Measurements from ENCODE around the gene ANO6.
"Not testable (repeated sequence)": the region's sequence is repeated elsewhere in the genome, so short reads cannot be mapped to it uniquely, and the experiment has no call there.

The ANO6 gene

GRCh38 chr12:45309836-45310626 is 94.1 kb downstream of the ANO6 start:
- no peak for DNase-seq (ENCODE audit: low read depth)

- no peak for DNase-seq (ENCODE audit: low read depth)
These were observed 94.7 kb downstream of the ANO6 start for GRCh38 chr12:45310627-45310968.

- no peak for DNase-seq (ENCODE audit: low read depth)
These were observed 96.1 kb downstream of the ANO6 start for GRCh38 chr12:45312012-45312411.

- DNase-seq (ENCODE audit: low read depth): no peak
These were observed 98.9 kb downstream of the ANO6 start for GRCh38 chr12:45314770-45315169.

GRCh38 chr12:45315462-45315861 is 99.6 kb downstream of the ANO6 start:
- DNase-seq (ENCODE audit: low read depth): no peak

- not testable (repeated sequence) for DNase-seq (ENCODE audit: low read depth)
These were observed 101.4 kb downstream of the ANO6 start for GRCh38 chr12:45317261-45317660.

GRCh38 chr12:45322810-45323209 is 106.9 kb downstream of the ANO6 start:
- no peak for DNase-seq (ENCODE audit: low read depth)

GRCh38 chr12:45324391-45324790 is 108.5 kb downstream of the ANO6 start:
- no peak for DNase-seq (ENCODE audit: low read depth)

- no peak for DNase-seq (ENCODE audit: low read depth)
These were observed 110.6 kb downstream of the ANO6 start for GRCh38 chr12:45326358-45326975.

GRCh38 chr12:45327823-45328383 is 112.0 kb downstream of the ANO6 start:
- no peak for DNase-seq (ENCODE audit: low read depth)

GRCh38 chr12:45329238-45329637 is 113.3 kb downstream of the ANO6 start:
- DNase-seq (ENCODE audit: low read depth): no peak

- DNase-seq (ENCODE audit: low read depth): no peak
These were observed 113.8 kb downstream of the ANO6 start for GRCh38 chr12:45329702-45330101.

GRCh38 chr12:45331552-45331951 is 115.7 kb downstream of the ANO6 start:
- no peak for DNase-seq (ENCODE audit: low read depth)

GRCh38 chr12:45334396-45334795 is 118.5 kb downstream of the ANO6 start:
- DNase-seq (ENCODE audit: low read depth): no peak

- no peak for DNase-seq (ENCODE audit: low read depth)
These were observed 120.4 kb downstream of the ANO6 start for GRCh38 chr12:45336331-45336730.

GRCh38 chr12:45336762-45337596 is 121.1 kb downstream of the ANO6 start:
- no peak for DNase-seq (ENCODE audit: low read depth)

GRCh38 chr12:45337835-45338234 is 121.9 kb downstream of the ANO6 start:
- no peak for DNase-seq (ENCODE audit: low read depth)

GRCh38 chr12:45338272-45338671 is 122.4 kb downstream of the ANO6 start:
- no peak for DNase-seq (ENCODE audit: low read depth)

GRCh38 chr12:45339035-45339434 is 123.1 kb downstream of the ANO6 start:
- DNase-seq (ENCODE audit: low read depth): no peak

GRCh38 chr12:45342171-45342570 is 126.3 kb downstream of the ANO6 start:
- DNase-seq (ENCODE audit: low read depth): no peak

- DNase-seq (ENCODE audit: low read depth): no peak
These were observed 127.0 kb downstream of the ANO6 start for GRCh38 chr12:45342848-45343247.

- no peak for DNase-seq (ENCODE audit: low read depth)
These were observed 127.6 kb downstream of the ANO6 start for GRCh38 chr12:45343269-45344051.

Measured in stimulated activated CD8-positive, alpha-beta memory T cell treated with anti-CD3 and anti-CD28 coated beads, Interleukin-15, amount 100 ng/mL, for 24 hours (primary cell).